ENCODE measurements around the gene TEX51. TPM values are rescaled to one million over a fixed set of nuclear protein-coding genes. Genes with fewer than 3 reads are reported as not detected.

Gene TEX51
- polyA plus RNA-seq, 1 of the 3 experiments (the other 2 are of a cell fraction), result not detected

DNA sequence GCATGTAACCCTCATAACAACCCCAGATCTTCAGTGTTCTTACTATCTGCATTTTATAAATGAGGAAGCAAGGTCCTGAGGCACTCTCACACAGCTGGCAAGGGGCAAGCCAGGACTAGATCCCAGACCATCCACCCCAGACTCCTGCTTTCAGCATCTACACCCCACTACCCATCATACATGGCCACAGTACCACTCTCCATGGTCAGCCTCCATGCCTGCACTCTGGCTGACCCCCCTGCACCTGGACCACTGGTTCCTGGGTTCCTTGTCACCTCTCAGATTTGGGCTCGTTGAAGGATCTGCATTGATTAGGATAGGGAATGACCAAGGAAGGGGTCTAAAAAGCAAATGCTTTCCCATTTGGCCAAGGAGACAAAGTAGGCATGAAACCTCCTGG, 36.0 kb upstream of the TEX51 start:
- Histone ChIP-seq H3K79me2 (ENCODE audit: insufficient read depth) (no peaks in the 10 kb centered on the region), H3K36me3 (replicated peaks in 1 of 2; ENCODE audit: control insufficient read depth in 1 of 2, insufficient read depth in 2 of 2, low read length in 1 of 2) (no peaks in the 10 kb centered on the region), H3K9me3 (no peaks in the 10 kb centered on the region), H3K4me3 (ENCODE audit: low read depth in 2 of 2, low read length in 1 of 2) (no peak overlapping the region), H3K4me1 (ENCODE audit: control insufficient read depth in 1 of 2, insufficient read depth in 2 of 2, low read depth in 1 of 2, low read length in 1 of 2) (peaks cover 0 to 14% of the 10 kb centered on the region in 2 experiments; a peak in 2 of 4 replicates), H3K9me2 (no peaks in the 10 kb centered on the region), H4K20me1 (ENCODE audit: insufficient read depth) (no peaks in the 10 kb centered on the region), H3K27me3 (ENCODE audit: insufficient read depth) (no peaks in the 10 kb centered on the region), H3K4me2 (no peak overlapping the region), H3K27ac (ENCODE audit: low read depth in 2 of 2, low read length in 1 of 2) (no peak overlapping the region), H3F3A (replicated peaks; ENCODE audit: insufficient read depth) (no peaks in the 10 kb centered on the region), H3K9ac (no peak overlapping the region), H2AFZ (ENCODE audit: low read depth) (no peak overlapping the region)
- 10% methylated on average over 1 of the region's 1 CpG for WGBS (ENCODE audit: low lambda C conversion rate)
- POLR2A ChIA-PET, result no interaction called here
- CTCF ChIA-PET, result no interaction called here
- TF ChIP-seq GABPA (IDR thresholded peaks at IDR 0.05; ENCODE audit: low read depth) (no peak), EZH2phosphoT487 (IDR thresholded peaks at IDR 0.05; ENCODE audit: borderline replicate concordance, low read depth) (no peak), FOSL2 (IDR thresholded peaks at IDR 0.05; ENCODE audit: borderline replicate concordance, low read depth) (no peak), MEF2A (IDR thresholded peaks at IDR 0.05; ENCODE audit: borderline replicate concordance, low read depth) (no peak), TAF1 (IDR thresholded peaks at IDR 0.05; ENCODE audit: borderline replicate concordance, low read depth, low read length) (no peak)
- TF ChIP-seq, protein P1, sequence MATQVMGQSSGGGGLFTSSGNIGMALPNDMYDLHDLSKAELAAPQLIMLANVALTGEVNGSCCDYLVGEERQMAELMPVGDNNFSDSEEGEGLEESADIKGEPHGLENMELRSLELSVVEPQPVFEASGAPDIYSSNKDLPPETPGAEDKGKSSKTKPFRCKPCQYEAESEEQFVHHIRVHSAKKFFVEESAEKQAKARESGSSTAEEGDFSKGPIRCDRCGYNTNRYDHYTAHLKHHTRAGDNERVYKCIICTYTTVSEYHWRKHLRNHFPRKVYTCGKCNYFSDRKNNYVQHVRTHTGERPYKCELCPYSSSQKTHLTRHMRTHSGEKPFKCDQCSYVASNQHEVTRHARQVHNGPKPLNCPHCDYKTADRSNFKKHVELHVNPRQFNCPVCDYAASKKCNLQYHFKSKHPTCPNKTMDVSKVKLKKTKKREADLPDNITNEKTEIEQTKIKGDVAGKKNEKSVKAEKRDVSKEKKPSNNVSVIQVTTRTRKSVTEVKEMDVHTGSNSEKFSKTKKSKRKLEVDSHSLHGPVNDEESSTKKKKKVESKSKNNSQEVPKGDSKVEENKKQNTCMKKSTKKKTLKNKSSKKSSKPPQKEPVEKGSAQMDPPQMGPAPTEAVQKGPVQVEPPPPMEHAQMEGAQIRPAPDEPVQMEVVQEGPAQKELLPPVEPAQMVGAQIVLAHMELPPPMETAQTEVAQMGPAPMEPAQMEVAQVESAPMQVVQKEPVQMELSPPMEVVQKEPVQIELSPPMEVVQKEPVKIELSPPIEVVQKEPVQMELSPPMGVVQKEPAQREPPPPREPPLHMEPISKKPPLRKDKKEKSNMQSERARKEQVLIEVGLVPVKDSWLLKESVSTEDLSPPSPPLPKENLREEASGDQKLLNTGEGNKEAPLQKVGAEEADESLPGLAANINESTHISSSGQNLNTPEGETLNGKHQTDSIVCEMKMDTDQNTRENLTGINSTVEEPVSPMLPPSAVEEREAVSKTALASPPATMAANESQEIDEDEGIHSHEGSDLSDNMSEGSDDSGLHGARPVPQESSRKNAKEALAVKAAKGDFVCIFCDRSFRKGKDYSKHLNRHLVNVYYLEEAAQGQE (IDR thresholded peaks at IDR 0.05; ENCODE audit: low read depth, low read length), result no peak
- TF ChIP-seq, protein P2, sequence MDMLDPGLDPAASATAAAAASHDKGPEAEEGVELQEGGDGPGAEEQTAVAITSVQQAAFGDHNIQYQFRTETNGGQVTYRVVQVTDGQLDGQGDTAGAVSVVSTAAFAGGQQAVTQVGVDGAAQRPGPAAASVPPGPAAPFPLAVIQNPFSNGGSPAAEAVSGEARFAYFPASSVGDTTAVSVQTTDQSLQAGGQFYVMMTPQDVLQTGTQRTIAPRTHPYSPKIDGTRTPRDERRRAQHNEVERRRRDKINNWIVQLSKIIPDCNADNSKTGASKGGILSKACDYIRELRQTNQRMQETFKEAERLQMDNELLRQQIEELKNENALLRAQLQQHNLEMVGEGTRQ (IDR thresholded peaks at IDR 0.05; ENCODE audit: borderline replicate concordance, low read depth, low read length), result no peak
- no peak for DNase-seq

- no peaks in the 10 kb centered on the region for H3K36me3 ChIP-seq (replicated peaks in 1 of 2; ENCODE audit: control insufficient read depth in 1 of 2, insufficient read depth in 2 of 2, low read length in 1 of 2)
- no peak overlapping the region for H3K4me3 ChIP-seq (ENCODE audit: low read depth in 2 of 2, low read length in 1 of 2)
- ChIA-PET POLR2A (no interaction called here), CTCF (no interaction called here)
- no peaks in the 10 kb centered on the region for H3K79me2 ChIP-seq (ENCODE audit: insufficient read depth)
- H3K27me3 ChIP-seq (ENCODE audit: insufficient read depth), result no peaks in the 10 kb centered on the region
- no peak overlapping the region for H3K27ac ChIP-seq (ENCODE audit: low read depth in 2 of 2, low read length in 1 of 2)
- no peak overlapping the region for H3K9ac ChIP-seq
- TF ChIP-seq EP300 (IDR thresholded peaks at IDR 0.05; ENCODE audit: borderline replicate concordance in 1 of 2, low read depth in 1 of 2, low read length in 1 of 2), result no peak
- 15% methylated on average over 5 of the region's 5 CpGs for WGBS (ENCODE audit: low lambda C conversion rate)
- no peaks in the 10 kb centered on the region for H3K9me2 ChIP-seq
- peaks cover 0 to 7% of the 10 kb centered on the region in 2 experiments; a peak in 1 of 4 replicates for H3K4me1 ChIP-seq (ENCODE audit: control insufficient read depth in 1 of 2, insufficient read depth in 2 of 2, low read depth in 1 of 2, low read length in 1 of 2)
- H3K4me2 ChIP-seq, result no peak overlapping the region
- DNase-seq, result no peak
- H3F3A ChIP-seq (replicated peaks; ENCODE audit: insufficient read depth), result no peaks in the 10 kb centered on the region
- H3K9me3 ChIP-seq, result no peaks in the 10 kb centered on the region
- no peak overlapping the region for H2AFZ ChIP-seq (ENCODE audit: low read depth)
- no peaks in the 10 kb centered on the region for H4K20me1 ChIP-seq (ENCODE audit: insufficient read depth)
Observed at GRCh38 chr2:126863336-126864015, 35.2 kb upstream of the TEX51 start.

Data from SK-N-SH (cell line).